ENCODE measurements around the gene CNTN1.

DNA sequence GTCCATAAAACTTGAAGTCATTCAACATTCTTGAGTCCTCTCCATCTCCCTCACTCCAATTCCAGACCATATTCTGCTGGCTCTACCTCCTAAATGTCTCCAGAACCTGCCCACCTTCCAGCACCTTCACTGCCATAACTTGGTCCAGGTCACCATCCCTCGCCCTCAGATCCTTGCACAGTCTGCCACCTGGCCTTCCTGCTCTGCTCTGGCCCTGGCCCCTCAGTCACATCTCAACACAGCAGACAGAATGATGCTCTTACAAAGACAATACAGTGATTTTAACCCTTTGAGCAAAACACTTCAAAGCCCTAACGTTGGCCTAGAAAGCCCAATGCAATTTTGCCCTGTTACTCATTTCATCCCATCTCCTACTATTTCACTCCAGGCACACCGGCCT is 414.1 kb downstream of the CNTN1 start:
- TF ChIP-seq, protein P1, sequence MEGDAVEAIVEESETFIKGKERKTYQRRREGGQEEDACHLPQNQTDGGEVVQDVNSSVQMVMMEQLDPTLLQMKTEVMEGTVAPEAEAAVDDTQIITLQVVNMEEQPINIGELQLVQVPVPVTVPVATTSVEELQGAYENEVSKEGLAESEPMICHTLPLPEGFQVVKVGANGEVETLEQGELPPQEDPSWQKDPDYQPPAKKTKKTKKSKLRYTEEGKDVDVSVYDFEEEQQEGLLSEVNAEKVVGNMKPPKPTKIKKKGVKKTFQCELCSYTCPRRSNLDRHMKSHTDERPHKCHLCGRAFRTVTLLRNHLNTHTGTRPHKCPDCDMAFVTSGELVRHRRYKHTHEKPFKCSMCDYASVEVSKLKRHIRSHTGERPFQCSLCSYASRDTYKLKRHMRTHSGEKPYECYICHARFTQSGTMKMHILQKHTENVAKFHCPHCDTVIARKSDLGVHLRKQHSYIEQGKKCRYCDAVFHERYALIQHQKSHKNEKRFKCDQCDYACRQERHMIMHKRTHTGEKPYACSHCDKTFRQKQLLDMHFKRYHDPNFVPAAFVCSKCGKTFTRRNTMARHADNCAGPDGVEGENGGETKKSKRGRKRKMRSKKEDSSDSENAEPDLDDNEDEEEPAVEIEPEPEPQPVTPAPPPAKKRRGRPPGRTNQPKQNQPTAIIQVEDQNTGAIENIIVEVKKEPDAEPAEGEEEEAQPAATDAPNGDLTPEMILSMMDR (IDR thresholded peaks at IDR 0.05 in 8 of 11, conservative IDR thresholded peaks at IDR 0.05 in 3 of 11), result no peak
- TF ChIP-seq POLR2AphosphoS5 (IDR thresholded peaks at IDR 0.05), result no peak
